Keratinocyte (primary cell): ENCODE data around the gene PLXNA3. TPM values are rescaled to one million over a fixed set of nuclear protein-coding genes. Genes with fewer than 3 reads are reported as not detected.

Experiments used
- DNase-seq: peaks from one replicate; pipeline ENCODE4 v3.0.0-alpha.2; 2011; ENCODE audit warnings: low read depth, missing footprints, low spot score
- FAIRE-seq: peaks from 2 replicates; lab custom pipeline; 2011; peaks lifted over from hg19 to GRCh38; lab: Jason Lieb, UNC
- H2AFZ ChIP-seq: 2 replicates; pipeline ENCODE4 v1.6.0; 2012; ENCODE audit warnings: low read length, control low read depth, inconsistent platforms; ENCODE audit not compliant: control insufficient read depth
- H3K27ac ChIP-seq: 2 replicates; pipeline ENCODE4 v1.5.1; 2011; ENCODE audit warnings: low read length; ENCODE audit not compliant: control insufficient read depth, insufficient read depth
- H3K27me3 ChIP-seq: 3 replicates; pipeline ENCODE4 v1.6.0; 2011; ENCODE audit warnings: low read length; ENCODE audit not compliant: control insufficient read depth, insufficient read depth; ENCODE audit errors: extremely low read depth
- H3K36me3 ChIP-seq, 2 experiments: 2 replicates in 1 of 2; 3 replicates in 1 of 2; pipeline ENCODE4 v1.5.1; 2011; ENCODE audit warnings: low read length in 2 of 2, mild to moderate bottlenecking in 1 of 2; ENCODE audit not compliant: control insufficient read depth in 2 of 2, insufficient read depth in 2 of 2; ENCODE audit errors: extremely low read depth in 1 of 2
- H3K4me1 ChIP-seq: 3 replicates; pipeline ENCODE4 v1.5.1; 2011; ENCODE audit warnings: low read length; ENCODE audit not compliant: control insufficient read depth, insufficient read depth; ENCODE audit errors: extremely low read depth
- H3K4me2 ChIP-seq: 3 replicates; pipeline ENCODE4 v1.6.0; 2011; ENCODE audit warnings: low read depth, low read length; ENCODE audit not compliant: control insufficient read depth, insufficient read depth; ENCODE audit errors: extremely low read depth
- H3K4me3 ChIP-seq, 3 experiments: fragments of 200-600 bp in 1 of 3; sonication (generic) in 1 of 3; 2 replicates in 2 of 3; 3 replicates in 1 of 3; pipeline ENCODE4 v1.5.1; 2011 to 2016; ENCODE audit warnings: low read length in 3 of 3, mild to moderate bottlenecking in 3 of 3, control low read depth in 2 of 3, inconsistent platforms in 1 of 3, low read depth in 1 of 3, mixed read lengths in 1 of 3, mixed run types in 1 of 3, moderate library complexity in 1 of 3; ENCODE audit not compliant: control insufficient read depth in 2 of 3, insufficient read depth in 2 of 3; ENCODE audit errors: extremely low read depth in 1 of 3
- H3K79me2 ChIP-seq: 2 replicates; pipeline ENCODE4 v1.6.0; 2012; ENCODE audit warnings: low read length; ENCODE audit not compliant: control insufficient read depth, insufficient read depth
- H3K9ac ChIP-seq: 3 replicates; pipeline ENCODE4 v1.6.0; 2011; ENCODE audit warnings: low read length; ENCODE audit not compliant: control insufficient read depth, insufficient read depth; ENCODE audit errors: extremely low read depth
- H3K9me1 ChIP-seq: 3 replicates; pipeline ENCODE4 v1.6.0; 2011; ENCODE audit warnings: low read length; ENCODE audit not compliant: control insufficient read depth, insufficient read depth; ENCODE audit errors: extremely low read depth
- H3K9me3 ChIP-seq: 2 replicates; pipeline ENCODE4 v1.5.1; 2012; ENCODE audit warnings: low read depth, low read length; ENCODE audit not compliant: control insufficient read depth
- H4K20me1 ChIP-seq: 3 replicates; pipeline ENCODE4 v1.6.0; 2011; ENCODE audit warnings: low read length; ENCODE audit not compliant: control insufficient read depth, insufficient read depth; ENCODE audit errors: extremely low read depth
- EZH2 ChIP-seq: IDR thresholded peaks from one replicate; pipeline ENCODE4 v1.6.1; 2012; ENCODE audit warnings: inconsistent platforms, mild to moderate bottlenecking, low read length, moderate library complexity
- dilution Hi-C: fragments of 300-500 bp; cut with MboI; formaldehyde crosslinking; loops from one replicate; pipeline ENCODE4 v1.7.0; 2020; ENCODE audit warnings: low sequenced_read_pairs; ENCODE audit not compliant: extremely low pct_ligation_motif_present
- polyA plus RNA-seq, 5 experiments: library from polyadenylated mRNA; depleted of rRNA in 3 of 5; stranded (reverse) in 3 of 5; stranded (forward) in 1 of 5; unstranded in 1 of 5; fragments of >200 nt; gene quantifications; 1 replicate in 1 of 5; 2 replicates in 3 of 5; 3 replicates in 1 of 5; pipeline versions ENCODE4 v1.2.1 to v1.2.3, GENCODE V29; 2011 to 2012; ENCODE audit warnings: missing spikeins in 2 of 5, low read depth in 1 of 5, low replicate concordance in 1 of 5
- TF ChIP-seq, protein P1 (sequence below), 3 experiments: IDR thresholded peaks in 1 of 3; conservative IDR thresholded peaks in 1 of 3; optimal IDR thresholded peaks in 1 of 3; 2 replicates in 2 of 3; 3 replicates in 1 of 3; pipeline versions ENCODE3 to v1.5.1; 2011; ENCODE audit warnings: low read length in 3 of 3, mild to moderate bottlenecking in 3 of 3, moderate library complexity in 2 of 3, control low read depth in 1 of 3, inconsistent platforms in 1 of 3; ENCODE audit not compliant: insufficient read depth in 2 of 3; ENCODE audit errors: extremely low read depth in 1 of 3

The PLXNA3 gene
- polyA plus RNA-seq, 1 donor (not counting 4 experiments of a cell fraction or from before 2014, with no cell fraction given), result 7.6 TPM

DNA sequence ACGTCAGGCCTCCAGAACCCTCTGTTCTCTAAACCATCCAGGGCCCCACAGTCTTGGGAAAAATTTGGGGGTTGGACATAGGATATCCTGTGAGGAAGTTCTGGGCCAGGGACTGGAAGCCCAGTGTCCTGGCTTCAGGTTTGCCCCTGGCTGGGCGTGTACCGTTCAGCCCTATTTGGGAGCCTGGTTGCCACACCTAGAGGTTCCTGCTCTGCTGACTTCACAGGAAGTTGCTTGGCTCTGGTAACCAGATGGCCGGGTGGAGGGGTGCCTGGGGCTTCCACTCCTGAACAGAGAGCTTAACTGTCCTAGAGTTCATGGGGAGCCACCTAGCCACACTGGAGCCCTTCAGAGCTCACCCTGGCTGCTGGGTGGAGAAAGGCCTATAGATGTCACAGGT is 45.6 kb upstream of the PLXNA3 start:
- no peaks in the 10 kb centered on the region for H3K36me3 ChIP-seq
- peak overlapping the region; percentile 60 to 67 (median 66) for H3K4me3 ChIP-seq
- peaks cover 17% of the 10 kb centered on the region for H3K4me1 ChIP-seq
- DNase-seq, result no peak
- no peaks in the 10 kb centered on the region for H3K79me2 ChIP-seq
- dilution Hi-C loops, result no loop called here
- H3K27ac ChIP-seq, result peak overlapping the region; percentile 39
- H2AFZ ChIP-seq, result no peak overlapping the region
- H3K27me3 ChIP-seq, result no peaks in the 10 kb centered on the region
- H3K9me3 ChIP-seq, result no peaks in the 10 kb centered on the region
- H4K20me1 ChIP-seq, result no peaks in the 10 kb centered on the region
- H3K9ac ChIP-seq, result peak overlapping the region; percentile 70
- TF ChIP-seq, protein P1, sequence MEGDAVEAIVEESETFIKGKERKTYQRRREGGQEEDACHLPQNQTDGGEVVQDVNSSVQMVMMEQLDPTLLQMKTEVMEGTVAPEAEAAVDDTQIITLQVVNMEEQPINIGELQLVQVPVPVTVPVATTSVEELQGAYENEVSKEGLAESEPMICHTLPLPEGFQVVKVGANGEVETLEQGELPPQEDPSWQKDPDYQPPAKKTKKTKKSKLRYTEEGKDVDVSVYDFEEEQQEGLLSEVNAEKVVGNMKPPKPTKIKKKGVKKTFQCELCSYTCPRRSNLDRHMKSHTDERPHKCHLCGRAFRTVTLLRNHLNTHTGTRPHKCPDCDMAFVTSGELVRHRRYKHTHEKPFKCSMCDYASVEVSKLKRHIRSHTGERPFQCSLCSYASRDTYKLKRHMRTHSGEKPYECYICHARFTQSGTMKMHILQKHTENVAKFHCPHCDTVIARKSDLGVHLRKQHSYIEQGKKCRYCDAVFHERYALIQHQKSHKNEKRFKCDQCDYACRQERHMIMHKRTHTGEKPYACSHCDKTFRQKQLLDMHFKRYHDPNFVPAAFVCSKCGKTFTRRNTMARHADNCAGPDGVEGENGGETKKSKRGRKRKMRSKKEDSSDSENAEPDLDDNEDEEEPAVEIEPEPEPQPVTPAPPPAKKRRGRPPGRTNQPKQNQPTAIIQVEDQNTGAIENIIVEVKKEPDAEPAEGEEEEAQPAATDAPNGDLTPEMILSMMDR (optimal IDR thresholded peaks at IDR 0.05 in 1 of 3, IDR thresholded peaks at IDR 0.05 in 1 of 3, conservative IDR thresholded peaks at IDR 0.05 in 1 of 3; ENCODE audit: extremely low read depth in 1 of 3, insufficient read depth in 2 of 3, low read length in 3 of 3), result no peak
- TF ChIP-seq EZH2, result no peak
- H3K9me1 ChIP-seq, result no peaks in the 10 kb centered on the region
- peak overlapping the region; percentile 72 for H3K4me2 ChIP-seq
- FAIRE-seq, result no peak

DNA sequence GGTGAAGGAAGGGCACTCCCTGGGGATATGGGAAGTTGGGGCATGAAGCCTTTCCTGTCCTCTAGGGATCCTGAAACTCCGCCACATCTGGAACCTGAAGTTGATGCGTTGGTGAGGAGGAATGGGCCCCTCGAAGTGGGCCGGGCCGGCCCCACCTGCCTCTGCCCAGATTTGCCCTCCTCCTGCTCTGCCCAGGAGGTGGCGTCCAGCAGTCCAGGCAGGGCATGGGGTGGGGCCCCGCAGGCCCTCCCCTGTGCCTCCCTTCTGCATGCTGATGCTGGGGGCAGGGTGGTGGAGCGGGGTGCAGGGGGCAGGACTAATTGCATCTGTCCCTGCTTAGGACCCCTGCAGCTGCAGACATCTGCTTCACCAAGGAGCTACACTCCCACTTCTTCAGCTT is 44.9 kb upstream of the PLXNA3 start:
- no peaks in the 10 kb centered on the region for H4K20me1 ChIP-seq
- dilution Hi-C loops, result no loop called here

More for the DNA sequence above, 44.9 kb upstream of the PLXNA3 start:
- Histone ChIP-seq H3K9me1 (no peaks in the 10 kb centered on the region), H3K79me2 (no peaks in the 10 kb centered on the region), H3K27me3 (no peaks in the 10 kb centered on the region), H3K4me3 (no peak overlapping the region), H3K4me2 (no peak overlapping the region), H3K4me1 (peaks cover 17% of the 10 kb centered on the region), H3K9ac (no peak overlapping the region), H3K9me3 (no peaks in the 10 kb centered on the region), H3K27ac (no peak overlapping the region), H3K36me3 (no peaks in the 10 kb centered on the region), H2AFZ (no peak overlapping the region)
- DNase-seq (no peak), FAIRE-seq (no peak)
- TF ChIP-seq EZH2, result no peak
- TF ChIP-seq, protein P1 (optimal IDR thresholded peaks at IDR 0.05 in 1 of 3, IDR thresholded peaks at IDR 0.05 in 1 of 3, conservative IDR thresholded peaks at IDR 0.05 in 1 of 3; ENCODE audit: extremely low read depth in 1 of 3, insufficient read depth in 2 of 3, low read length in 3 of 3), result no peak
